HG02588 (cell line): ENCODE measurements around the gene NUDT8.
A peak's percentile ranks its signal among the peaks of the same experiment; 100 is the strongest.
"Not testable (repeated sequence)": the region's sequence is repeated elsewhere in the genome, so short reads cannot be mapped to it uniquely, and the experiment has no call there.

Source experiments
- ATAC-seq: cut with Tn5 transposase; IDR thresholded peaks from one replicate; pipeline ENCODE4 v1.9.1; 2021; ENCODE audit warnings: mild to moderate bottlenecking, moderate library complexity; ENCODE audit not compliant: unreplicated experiment

NUDT8 gene

GRCh38 chr11:67613960-67614715 lies 15.6 kb downstream of the NUDT8 start:
- peak; percentile 69 for ATAC-seq

DNA sequence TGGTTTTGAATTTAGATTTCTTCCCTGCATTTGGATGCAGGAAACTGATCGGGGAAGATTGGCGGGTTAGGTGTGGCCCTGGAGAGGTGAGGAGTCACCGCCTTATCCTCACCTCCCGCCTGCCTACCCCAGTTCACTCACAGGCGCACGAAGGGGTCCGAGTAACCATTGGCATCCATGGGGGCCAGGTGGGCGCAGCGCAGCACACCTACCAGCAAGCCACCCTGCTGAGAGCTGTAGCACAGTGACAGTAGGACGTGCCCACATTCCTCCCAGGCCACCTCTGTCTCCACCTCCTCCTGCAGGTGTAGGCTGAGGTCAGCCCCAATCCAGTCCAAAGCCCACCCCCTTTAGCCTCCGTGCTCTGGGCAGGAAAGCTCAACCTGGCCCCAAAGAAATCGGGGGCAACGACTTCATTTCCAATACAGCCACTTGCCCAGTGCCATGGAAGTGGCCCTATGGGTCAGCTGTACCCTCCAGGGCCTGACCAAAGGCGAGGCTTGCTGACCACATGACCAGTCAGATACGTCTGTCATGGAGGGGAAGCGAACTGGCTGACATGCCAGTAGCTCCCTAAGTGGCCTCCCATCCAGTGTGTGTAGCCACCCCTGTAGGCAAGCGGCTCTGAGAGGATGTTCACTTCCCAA lies 16.3 kb downstream of the NUDT8 start:
- no peak for ATAC-seq

- no peak for ATAC-seq
Observed at GRCh38 chr11:67612751-67613150, 17.0 kb downstream of the NUDT8 start.

- no peak for ATAC-seq
Observed at GRCh38 chr11:67611704-67612587, 17.8 kb downstream of the NUDT8 start.

- no peak for ATAC-seq
Observed at GRCh38 chr11:67611165-67611564, 18.6 kb downstream of the NUDT8 start.

DNA sequence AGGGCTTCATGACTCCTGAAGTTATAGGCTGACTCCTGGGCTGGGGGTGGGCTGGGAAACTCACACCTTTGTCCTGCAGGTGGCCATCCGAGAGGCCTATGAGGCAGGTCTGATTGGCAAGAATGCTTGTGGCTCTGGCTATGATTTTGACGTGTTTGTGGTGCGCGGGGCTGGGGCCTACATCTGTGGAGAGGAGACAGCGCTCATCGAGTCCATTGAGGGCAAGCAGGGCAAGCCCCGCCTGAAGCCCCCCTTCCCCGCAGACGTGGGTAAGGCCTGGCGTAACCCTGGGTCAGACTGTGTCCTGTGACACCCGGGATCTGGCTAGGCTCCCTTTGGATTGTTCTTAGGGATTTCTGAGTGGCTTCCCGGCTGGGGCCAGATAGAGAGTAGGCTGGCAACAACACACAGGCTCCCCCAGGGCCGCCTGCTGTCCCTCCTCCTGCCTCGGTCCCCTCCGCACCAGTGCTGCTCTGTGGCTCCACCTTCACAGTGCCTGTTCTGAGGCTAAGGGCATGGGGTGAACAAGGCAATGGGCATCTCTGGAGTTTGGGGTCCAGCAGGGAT lies 19.4 kb downstream of the NUDT8 start:
- no peak for ATAC-seq

- no peak for ATAC-seq
Observed at GRCh38 chr11:67609316-67609715, 20.4 kb downstream of the NUDT8 start.

- no peak for ATAC-seq
Observed at GRCh38 chr11:67608486-67608885, 21.3 kb downstream of the NUDT8 start.

- ATAC-seq = no peak
Observed at GRCh38 chr11:67607507-67607906, 22.2 kb downstream of the NUDT8 start.

GRCh38 chr11:67606492-67607295 lies 23.0 kb downstream of the NUDT8 start, which contains the start of gene NDUFV1:
NDUFV1 (plus strand) TSS chr11:67606936; CDS start chr11:67607005, 69 bp downstream.
- peak; percentile 89 for ATAC-seq

GRCh38 chr11:67606093-67606491 lies 23.6 kb downstream of the NUDT8 start:
- no peak for ATAC-seq

- no peak for ATAC-seq
Observed at GRCh38 chr11:67605231-67606011, 24.3 kb downstream of the NUDT8 start.

DNA sequence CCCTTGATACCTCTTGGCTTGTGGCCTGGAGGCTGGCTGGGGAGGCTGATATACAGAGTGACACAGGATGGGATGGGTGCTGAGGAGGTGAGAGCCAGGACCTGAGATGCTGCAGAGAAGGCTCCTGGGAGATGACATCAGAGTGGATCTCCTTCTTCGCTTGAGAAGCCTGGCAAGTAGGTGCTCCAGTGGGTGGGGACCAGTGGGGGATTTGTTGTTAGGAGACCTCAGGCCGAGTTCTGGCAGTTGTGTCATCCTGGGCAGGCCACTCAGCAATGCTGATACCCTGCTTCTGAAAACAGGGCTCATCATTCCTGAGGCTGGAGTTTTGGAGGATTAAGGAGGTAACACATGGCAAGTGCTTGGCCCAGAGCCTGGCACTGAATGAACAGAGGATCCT lies 24.9 kb downstream of the NUDT8 start:
- ATAC-seq = no peak

DNA sequence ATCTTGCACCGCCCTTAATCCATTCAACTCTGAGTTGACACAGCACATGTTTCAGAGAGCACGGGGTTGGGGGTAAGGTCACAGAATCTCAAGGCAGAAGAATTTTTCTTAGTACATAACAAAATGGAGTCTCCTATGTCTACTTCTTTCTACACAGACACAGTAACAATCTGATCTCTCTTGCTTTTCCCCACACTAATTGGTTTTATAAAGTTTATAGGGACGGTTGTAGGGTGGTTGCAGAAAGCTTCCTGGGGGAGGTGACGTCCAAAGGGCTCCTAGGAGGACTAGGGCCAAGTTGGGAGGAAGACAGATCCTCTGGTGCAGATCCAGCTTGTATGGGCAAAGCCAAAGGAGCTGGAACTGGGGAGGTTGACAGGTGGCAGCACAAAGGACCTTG lies 25.6 kb downstream of the NUDT8 start:
- ATAC-seq = not testable (repeated sequence)

DNA sequence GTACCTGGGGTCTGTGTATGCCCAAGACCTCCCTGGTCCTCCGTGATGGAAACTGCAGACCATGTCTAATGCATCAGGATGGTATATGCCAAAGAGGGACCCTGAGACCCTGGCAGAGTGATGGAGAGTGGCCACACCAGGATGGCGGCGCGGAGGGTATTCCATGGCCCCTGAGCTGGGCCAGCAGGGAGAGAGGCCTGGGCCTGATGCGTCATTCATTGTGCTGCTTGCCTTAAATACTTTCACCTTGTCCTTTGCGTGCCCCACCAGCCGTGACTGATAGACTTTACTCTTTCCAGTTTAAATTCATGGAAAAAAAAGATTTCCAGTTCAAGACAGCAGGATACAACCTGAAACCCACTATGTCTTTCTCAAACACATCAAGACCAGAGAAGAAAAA lies 28.6 kb downstream of the NUDT8 start:
- ATAC-seq = no peak

DNA sequence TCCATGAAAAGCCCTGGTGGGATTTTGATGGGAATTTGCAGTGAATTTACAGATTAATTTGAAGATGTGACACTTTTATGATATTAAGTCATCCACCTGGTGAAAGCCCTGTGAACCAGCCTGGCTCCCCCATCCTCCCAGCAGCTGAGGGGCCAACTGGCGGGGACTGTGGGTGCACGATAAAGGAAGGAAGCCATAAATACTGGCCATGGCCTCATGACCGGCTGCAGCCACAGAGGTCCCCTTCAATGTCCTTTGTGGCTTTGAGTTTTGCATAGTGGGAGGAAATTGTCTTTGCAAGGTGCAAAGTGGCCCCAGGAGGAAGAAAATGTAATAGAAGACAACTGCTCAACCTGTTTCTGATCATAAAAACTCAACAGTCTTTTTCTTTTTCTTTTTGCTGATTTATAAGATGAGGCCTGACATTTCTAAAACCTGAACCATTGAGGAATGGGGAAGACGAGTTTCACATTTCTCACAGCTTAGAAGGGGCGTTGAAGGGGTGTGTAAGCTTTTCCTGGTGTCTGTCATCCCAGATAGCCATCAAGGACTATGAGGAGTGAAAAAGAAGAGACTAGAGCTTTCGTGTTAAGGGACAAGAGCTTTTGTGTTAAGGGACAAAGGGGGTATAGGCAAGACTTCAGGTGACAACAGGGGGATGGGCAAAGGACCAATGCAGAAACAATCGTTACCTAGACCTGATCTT lies 29.3 kb downstream of the NUDT8 start:
- peak; percentile 62 for ATAC-seq

- ATAC-seq = no peak
Observed at GRCh38 chr11:67599149-67599548, 30.6 kb downstream of the NUDT8 start.

- ATAC-seq = not testable (repeated sequence)
Observed at GRCh38 chr11:67597963-67598362, 31.8 kb downstream of the NUDT8 start.

DNA sequence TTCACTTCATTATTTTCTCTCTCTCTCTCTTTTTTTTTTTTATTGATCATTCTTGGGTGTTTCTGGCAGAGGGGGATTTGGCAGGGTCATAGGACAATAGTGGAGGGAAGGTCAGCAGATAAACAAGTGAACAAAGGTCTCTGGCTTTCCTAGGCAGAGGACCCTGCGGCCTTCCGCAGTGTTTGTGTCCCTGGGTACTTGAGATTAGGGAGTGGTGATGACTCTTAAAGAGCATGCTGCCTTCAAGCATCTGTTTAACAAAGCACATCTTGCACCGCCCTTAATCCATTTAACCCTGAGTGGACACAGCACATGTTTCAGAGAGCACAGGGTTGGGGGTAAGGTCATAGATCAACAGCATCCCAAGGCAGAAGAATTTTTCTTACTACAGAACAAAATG lies 32.3 kb downstream of the NUDT8 start:
- not testable (repeated sequence) for ATAC-seq
